ENCODE results near the gene AHCYL1. TPM values are rescaled to one million over a fixed set of nuclear protein-coding genes. Genes with fewer than 3 reads are reported as not detected.

The AHCYL1 gene
- total and polyA plus RNA-seq, 2 of the 8 experiments (the other 6 are each of a cell fraction or from before 2014, with no cell fraction given) = 64.5 to 95.9 TPM

- no peak for TF ChIP-seq CHD7 (IDR thresholded peaks at IDR 0.05; ENCODE audit: insufficient replicate concordance, low read length)
- TF ChIP-seq POLR2AphosphoS5 (IDR thresholded peaks at IDR 0.05; ENCODE audit: low read depth, low read length) = no peak
These were observed 50.7 kb downstream of the AHCYL1 start (continued) for GRCh38 chr1:110035236-110035752.

Measured in H1 (cell line).